Measurements from ENCODE around the gene CLRN3.

The CLRN3 gene

GRCh38 chr10:127872871-127873600, 19.7 kb downstream of the CLRN3 start:
- no peak for DNase-seq

GRCh38 chr10:127872011-127872761, 20.6 kb downstream of the CLRN3 start:
- DNase-seq: no peak

GRCh38 chr10:127871631-127872010, 21.1 kb downstream of the CLRN3 start:
- DNase-seq: no peak

- DNase-seq: no peak
Measured at GRCh38 chr10:127869329-127869728, 23.4 kb downstream of the CLRN3 start.

GRCh38 chr10:127867805-127868204, 24.9 kb downstream of the CLRN3 start:
- DNase-seq: no peak

- DNase-seq: no peak
Measured at GRCh38 chr10:127866276-127867013, 26.3 kb downstream of the CLRN3 start.

GRCh38 chr10:127863231-127863825, 29.4 kb downstream of the CLRN3 start:
- DNase-seq: no peak

- DNase-seq: no peak
Measured at GRCh38 chr10:127860592-127860991, 32.1 kb downstream of the CLRN3 start.

- DNase-seq: no peak
Measured at GRCh38 chr10:127855976-127856375, 36.8 kb downstream of the CLRN3 start.

GRCh38 chr10:127855591-127855881, 37.2 kb downstream of the CLRN3 start:
- no peak for DNase-seq

GRCh38 chr10:127854769-127855590, 37.8 kb downstream of the CLRN3 start:
- no peak for DNase-seq

- DNase-seq: peak; percentile 88
Measured at GRCh38 chr10:127853868-127854768, 38.6 kb downstream of the CLRN3 start.

- no peak for DNase-seq
Measured at GRCh38 chr10:127852456-127852855, 40.3 kb downstream of the CLRN3 start.

- DNase-seq: peak; percentile 75
Measured at GRCh38 chr10:127851661-127852194, 41.0 kb downstream of the CLRN3 start.

- no peak for DNase-seq
Measured at GRCh38 chr10:127850944-127851343, 41.8 kb downstream of the CLRN3 start.

GRCh38 chr10:127849921-127850320, 42.8 kb downstream of the CLRN3 start:
- DNase-seq: no peak

GRCh38 chr10:127849224-127849623, 43.5 kb downstream of the CLRN3 start:
- DNase-seq: no peak

- DNase-seq: no peak
Measured at GRCh38 chr10:127848226-127848625, 44.5 kb downstream of the CLRN3 start.

- no peak for DNase-seq
Measured at GRCh38 chr10:127845756-127846155, 47.0 kb downstream of the CLRN3 start.

GRCh38 chr10:127840884-127841283, 51.9 kb downstream of the CLRN3 start:
- no peak for DNase-seq

- DNase-seq: no peak
Measured at GRCh38 chr10:127836966-127837365, 55.8 kb downstream of the CLRN3 start.

Data from retina (tissue), 1 donor.